IMR-90 (cell line): Measurements from ENCODE around the gene KANK3. TPM values are rescaled to one million over a fixed set of nuclear protein-coding genes. Genes with fewer than 3 reads are reported as not detected.

Experiments
- ATAC-seq: fragments of 200-7000 bp; cut with Tn5 transposase; 2 replicates; pipeline ENCODE4 v1.9.1; 2020; ENCODE audit warnings: low read depth, mild to moderate bottlenecking, moderate library complexity
- BruUV-seq: library from RNA; stranded (reverse); fragments of 400-500 nt; replicated peaks from 2 replicates; lab custom pipeline; 2021; lab: Mats Ljungman, UMichigan
- CTCF ChIA-PET: fragments of 300-600 bp; formaldehyde crosslinking; extraction: SDS; loops from one replicate; lab custom pipeline; 2021; ENCODE audit warnings: antibody characterized with exemption; lab: Yijun Ruan, JAX
- POLR2A ChIA-PET: fragments of 300-600 bp; sonication (Branson Sonifier 250); formaldehyde crosslinking; loops from one replicate; lab custom pipeline; 2022; ENCODE audit warnings: antibody characterized with exemption; ENCODE audit not compliant: unreplicated experiment; lab: Charles Lee
- DNase-seq: peaks from one replicate; pipeline ENCODE4 v3.0.0; 2013
- H2AFZ ChIP-seq: replicated peaks from 2 replicates; pipeline ENCODE3; 2013; ENCODE audit warnings: low read length, mild to moderate bottlenecking; ENCODE audit not compliant: poor library complexity
- H2AK5ac ChIP-seq: 2 replicates; pipeline ENCODE4 v1.6.1; 2013; ENCODE audit warnings: low read depth, low read length, inconsistent platforms
- H2AK9ac ChIP-seq: replicated peaks from 2 replicates; pipeline ENCODE3; 2013; ENCODE audit warnings: mild to moderate bottlenecking, low read depth, low read length, moderate library complexity; ENCODE audit not compliant: poor library complexity
- H2BK120ac ChIP-seq: 2 replicates; pipeline ENCODE4 v1.6.1; 2013; ENCODE audit warnings: low read depth, low read length, inconsistent platforms
- H2BK15ac ChIP-seq: 3 replicates; pipeline ENCODE4 v1.6.1; 2013; ENCODE audit warnings: low read depth, low read length, inconsistent platforms
- H2BK20ac ChIP-seq: 2 replicates; pipeline ENCODE4 v1.6.1; 2013; ENCODE audit warnings: low read depth, mild to moderate bottlenecking, inconsistent platforms, low read length, moderate library complexity
- H2BK5ac ChIP-seq: 2 replicates; pipeline ENCODE4 v1.6.1; 2013; ENCODE audit warnings: mild to moderate bottlenecking, low read depth, low read length, inconsistent platforms; ENCODE audit not compliant: poor library complexity, severe bottlenecking
- H3K14ac ChIP-seq: replicated peaks from 2 replicates; pipeline ENCODE4 v1.6.1; 2013; ENCODE audit warnings: low read depth, low read length, inconsistent platforms
- H3K18ac ChIP-seq: 2 replicates; pipeline ENCODE4 v1.6.1; 2013; ENCODE audit warnings: low read depth, low read length, control low read depth
- H3K23ac ChIP-seq: 2 replicates; pipeline ENCODE4 v1.6.1; 2013; ENCODE audit warnings: low read depth, low read length, inconsistent platforms
- H3K27ac ChIP-seq: 2 replicates; pipeline ENCODE4 v1.5.1; 2013; ENCODE audit warnings: mild to moderate bottlenecking, control low read depth, low read length; ENCODE audit not compliant: insufficient read depth
- H3K27me3 ChIP-seq: 2 replicates; pipeline ENCODE4 v1.6.1; 2013; ENCODE audit warnings: low read length; ENCODE audit not compliant: control insufficient read depth, insufficient read depth
- H3K36me3 ChIP-seq: 2 replicates; pipeline ENCODE4 v1.6.1; 2013; ENCODE audit warnings: low read length, mixed read lengths; ENCODE audit not compliant: control insufficient read depth, insufficient read depth
- H3K4ac ChIP-seq: 2 replicates; pipeline ENCODE4 v1.6.1; 2013; ENCODE audit warnings: low read depth, low read length, inconsistent platforms
- H3K4me1 ChIP-seq: 2 replicates; pipeline ENCODE4 v1.6.1; 2013; ENCODE audit warnings: low read length, mixed read lengths; ENCODE audit not compliant: control insufficient read depth, insufficient read depth
- H3K4me2 ChIP-seq: 2 replicates; pipeline ENCODE4 v1.6.1; 2013; ENCODE audit warnings: low read depth, mild to moderate bottlenecking, control low read depth, low read length, moderate library complexity
- H3K4me3 ChIP-seq: 2 replicates; pipeline ENCODE4 v1.5.1; 2013; ENCODE audit warnings: low read depth, mild to moderate bottlenecking, control low read depth, low read length, moderate library complexity; ENCODE audit not compliant: insufficient read depth
- H3K56ac ChIP-seq: 2 replicates; pipeline ENCODE4 v1.6.1; 2013; ENCODE audit warnings: low read length, inconsistent platforms; ENCODE audit not compliant: insufficient read depth; ENCODE audit errors: extremely low read depth
- H3K79me1 ChIP-seq, 2 experiments: 2 replicates each; pipeline ENCODE4 v1.6.1; 2013; ENCODE audit warnings: low read length in 2 of 2, inconsistent platforms in 1 of 2, low read depth in 1 of 2
- H3K9ac ChIP-seq: 2 replicates; pipeline ENCODE4 v1.6.1; 2013; ENCODE audit warnings: low read depth, low read length, control low read depth
- H3K9me1 ChIP-seq: 2 replicates; pipeline ENCODE4 v1.6.1; 2013; ENCODE audit warnings: low read length, inconsistent platforms; ENCODE audit not compliant: insufficient read depth
- H3K9me3 ChIP-seq: 2 replicates; pipeline ENCODE4 v1.6.1; 2013; ENCODE audit warnings: low read length; ENCODE audit not compliant: control insufficient read depth, insufficient read depth
- H4K20me1 ChIP-seq: 2 replicates; pipeline ENCODE4 v1.6.1; 2013; ENCODE audit warnings: low read length, inconsistent platforms; ENCODE audit not compliant: insufficient read depth
- H4K5ac ChIP-seq: 2 replicates; pipeline ENCODE4 v1.6.1; 2013; ENCODE audit warnings: mild to moderate bottlenecking, low read depth, low read length, control low read depth
- H4K8ac ChIP-seq, 2 experiments: 2 replicates each; pipeline ENCODE4 v1.6.1; 2013; ENCODE audit warnings: low read depth in 2 of 2, low read length in 2 of 2, control low read depth in 1 of 2, inconsistent platforms in 1 of 2
- H4K91ac ChIP-seq: 2 replicates; pipeline ENCODE4 v1.6.1; 2013; ENCODE audit warnings: low read depth, low read length, inconsistent platforms; ENCODE audit not compliant: insufficient read depth
- CHD1 ChIP-seq: IDR thresholded peaks from 2 replicates; pipeline ENCODE4 v1.6.1; 2012; ENCODE audit warnings: low read depth, low read length, improper control_type of control experiment
- FOS ChIP-seq: fragments of 150-350 bp; IDR thresholded peaks from 2 replicates; pipeline ENCODE4 v1.6.1; 2016; ENCODE audit warnings: low read depth, low read length
- POLR2A ChIP-seq: IDR thresholded peaks from 2 replicates; pipeline ENCODE4 v1.6.1; 2012; ENCODE audit warnings: mild to moderate bottlenecking, low read depth, low read length
- RCOR1 ChIP-seq: IDR thresholded peaks from 2 replicates; pipeline ENCODE4 v1.6.1; 2012; ENCODE audit warnings: mild to moderate bottlenecking, low read length, improper control_type of control experiment; ENCODE audit not compliant: insufficient replicate concordance
- whole genome bisulfite sequencing, 2 experiments: methylation state at CpG; one replicate each; pipeline versions ENCODE4 v1.1.5 to v1.1.7; 2013; ENCODE audit warnings: missing lambda C conversion rate in 2 of 2; ENCODE audit not compliant: insufficient read length in 1 of 2; ENCODE audit errors: extremely low coverage in 2 of 2; 5-methylcytosine and 5-hydroxymethylcytosine counted together
- dilution Hi-C: fragments of 300-500 bp; cut with HindIII; formaldehyde crosslinking; loops from one replicate; pipeline ENCODE4 v1.14.3; 2018; ENCODE audit warnings: low sequenced_read_pairs; ENCODE audit not compliant: unreplicated experiment
- in situ Hi-C: fragments of 300-500 bp; cut with MboI; formaldehyde crosslinking; loops from 3 replicates; pipeline ENCODE4 v1.14.3; 2019; ENCODE audit warnings: low sequenced_read_pairs, inconsistent platforms, mixed read lengths
- intact Hi-C: fragments of 100-400 bp; cut with micrococcal nuclease; formaldehyde crosslinking; loops from 2 replicates; pipeline ENCODE4 v1.10.0; 2022
- polyA plus RNA-seq, 3 experiments: library from polyadenylated mRNA; depleted of rRNA; stranded (reverse); fragments of >200 nt; gene quantifications; 2 replicates each; pipeline ENCODE4 v1.2.3, GENCODE V29; 2012; ENCODE audit warnings: low replicate concordance in 1 of 3
- total RNA-seq: library from RNA; depleted of rRNA; stranded (reverse); fragments of >200 nt; gene quantifications from 2 replicates; pipeline ENCODE4 v1.2.3, GENCODE V29; 2012

Gene KANK3
- total and polyA plus RNA-seq, 2 of the 4 experiments (the other 2 are of a cell fraction) = 0.07 TPM; not detected in 1

DNA sequence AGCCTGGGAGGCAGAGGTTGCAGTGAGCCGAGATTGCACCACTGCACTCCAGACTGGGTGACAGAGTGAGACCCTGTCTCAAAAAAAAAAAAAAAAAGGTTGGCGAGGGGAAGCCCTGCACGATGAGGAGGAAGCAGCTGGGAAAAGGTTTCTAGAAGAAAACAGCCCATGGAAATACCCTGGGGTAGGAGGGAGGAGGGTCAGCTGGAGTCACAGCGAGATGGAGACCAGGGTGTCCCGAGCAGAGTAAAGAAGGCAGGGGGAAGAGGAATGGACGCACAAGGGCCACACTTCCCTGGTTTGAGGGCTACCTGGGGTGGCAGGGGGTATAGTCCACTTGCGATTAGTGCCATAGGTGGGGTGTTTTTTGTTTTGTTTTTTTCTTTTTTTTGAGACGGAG lies 6.4 kb downstream of the KANK3 start:
- TF ChIP-seq RCOR1 = no peak
- TF ChIP-seq CHD1 = no peak
- no peak for TF ChIP-seq POLR2A
- no peak for TF ChIP-seq FOS
- 80% methylated on average over 2 of the region's 8 CpGs; no CpG with 5 or more reads in 1 of the 2 experiments for WGBS, 2 experiments
- no TSS peak for BruUV-seq

More for the DNA sequence above, 6.4 kb downstream of the KANK3 start:
- Histone ChIP-seq H3K36me3 (no peaks in the 10 kb centered on the region), H3K14ac (no peak overlapping the region), H2BK5ac (no peak overlapping the region), H3K27ac (no peak overlapping the region), H4K8ac (no peak overlapping the region), H2BK20ac (no peak overlapping the region), H3K23ac (no peak overlapping the region), H3K4me2 (no peak overlapping the region), H2AK9ac (no peak overlapping the region), H2AFZ (no peak overlapping the region), H2BK15ac (no peak overlapping the region), H4K20me1 (no peaks in the 10 kb centered on the region), H3K79me1 (no peaks in the 10 kb centered on the region), H3K56ac (no peak overlapping the region), H3K9me3 (no peaks in the 10 kb centered on the region), H4K91ac (no peak overlapping the region), H3K4me3 (no peak overlapping the region), H2BK120ac (no peak overlapping the region), H3K18ac (no peak overlapping the region), H3K9ac (no peak overlapping the region), H2AK5ac (no peak overlapping the region), H3K4ac (no peak overlapping the region), H3K9me1 (no peaks in the 10 kb centered on the region), H3K4me1 (peaks cover 4% of the 10 kb centered on the region; the same call in 1 of the 2 replicates), H4K5ac (no peak overlapping the region), H3K27me3 (peaks cover 43% of the 10 kb centered on the region)
- dilution Hi-C loops (no loop called here), intact Hi-C loops (no loop called here), in situ Hi-C loops (no loop called here)
- ATAC-seq = no peak
- DNase-seq = no peak
- CTCF ChIA-PET = no interaction called here
- POLR2A ChIA-PET = interaction anchor here (0.6 kb wide), 1 partner anchor 177 kb away, joined by 3 read pairs; no protein-coding TSS in a partner anchor
